GM12892 (cell line): ENCODE data around the gene PLEKHG3.

Source experiments
- DNase-seq: peaks from one replicate; pipeline ENCODE4 v3.0.0; 2011; ENCODE audit not compliant: insufficient read length
- FAIRE-seq: peaks from 2 replicates; lab custom pipeline; 2011; peaks lifted over from hg19 to GRCh38; lab: Jason Lieb, UNC
- POLR2A ChIP-seq: IDR thresholded peaks from 2 replicates; pipeline ENCODE4 v1.6.1; 2011; ENCODE audit warnings: low read depth, low read length, control low read depth
- POLR2AphosphoS5 ChIP-seq: IDR thresholded peaks from 2 replicates; pipeline ENCODE4 v1.6.1; 2011; ENCODE audit warnings: low read depth, low read length, control low read depth
- TAF1 ChIP-seq: IDR thresholded peaks from 2 replicates; pipeline ENCODE4 v1.6.1; 2011; ENCODE audit warnings: low read depth, mild to moderate bottlenecking, control low read depth, low read length, borderline replicate concordance

The PLEKHG3 gene

GRCh38 chr14:64732536-64733120 is 28.4 kb downstream of the PLEKHG3 start:
- no peak for DNase-seq
- no peak for TF ChIP-seq TAF1
- no peak for TF ChIP-seq POLR2A
- no peak for TF ChIP-seq POLR2AphosphoS5
- no peak for FAIRE-seq

GRCh38 chr14:64733321-64733720 is 29.1 kb downstream of the PLEKHG3 start:
- TF ChIP-seq POLR2A: no peak
- TF ChIP-seq POLR2AphosphoS5: no peak
- TF ChIP-seq TAF1: no peak
- no peak for DNase-seq
- no peak for FAIRE-seq

GRCh38 chr14:64733899-64734298 is 29.7 kb downstream of the PLEKHG3 start:
- DNase-seq (no peak), FAIRE-seq (no peak)
- TF ChIP-seq POLR2A (no peak), TAF1 (no peak), POLR2AphosphoS5 (no peak)

DNA sequence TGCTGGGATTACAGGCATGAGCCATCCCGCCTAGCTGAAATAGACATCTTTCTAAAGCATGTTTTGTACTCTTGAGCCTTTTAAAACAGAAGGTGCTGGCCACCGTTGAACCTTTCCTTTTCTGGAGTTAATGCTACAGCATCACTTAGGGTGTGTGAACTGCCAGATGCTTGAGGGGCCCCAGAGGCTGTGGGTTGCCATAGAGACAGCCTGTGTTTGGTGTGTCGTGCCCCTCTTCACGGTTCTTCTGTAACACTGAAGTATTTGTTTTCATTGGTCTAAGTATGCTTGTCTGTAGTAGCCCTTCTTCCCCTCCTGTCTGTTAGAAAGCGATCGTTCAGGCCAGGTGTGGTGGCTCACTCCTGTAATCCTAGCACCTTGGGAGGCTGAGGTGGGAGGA is 30.8 kb downstream of the PLEKHG3 start:
- no peak for DNase-seq
- TF ChIP-seq POLR2AphosphoS5: no peak
- TF ChIP-seq POLR2A: no peak
- no peak for TF ChIP-seq TAF1
- FAIRE-seq: no peak

DNA sequence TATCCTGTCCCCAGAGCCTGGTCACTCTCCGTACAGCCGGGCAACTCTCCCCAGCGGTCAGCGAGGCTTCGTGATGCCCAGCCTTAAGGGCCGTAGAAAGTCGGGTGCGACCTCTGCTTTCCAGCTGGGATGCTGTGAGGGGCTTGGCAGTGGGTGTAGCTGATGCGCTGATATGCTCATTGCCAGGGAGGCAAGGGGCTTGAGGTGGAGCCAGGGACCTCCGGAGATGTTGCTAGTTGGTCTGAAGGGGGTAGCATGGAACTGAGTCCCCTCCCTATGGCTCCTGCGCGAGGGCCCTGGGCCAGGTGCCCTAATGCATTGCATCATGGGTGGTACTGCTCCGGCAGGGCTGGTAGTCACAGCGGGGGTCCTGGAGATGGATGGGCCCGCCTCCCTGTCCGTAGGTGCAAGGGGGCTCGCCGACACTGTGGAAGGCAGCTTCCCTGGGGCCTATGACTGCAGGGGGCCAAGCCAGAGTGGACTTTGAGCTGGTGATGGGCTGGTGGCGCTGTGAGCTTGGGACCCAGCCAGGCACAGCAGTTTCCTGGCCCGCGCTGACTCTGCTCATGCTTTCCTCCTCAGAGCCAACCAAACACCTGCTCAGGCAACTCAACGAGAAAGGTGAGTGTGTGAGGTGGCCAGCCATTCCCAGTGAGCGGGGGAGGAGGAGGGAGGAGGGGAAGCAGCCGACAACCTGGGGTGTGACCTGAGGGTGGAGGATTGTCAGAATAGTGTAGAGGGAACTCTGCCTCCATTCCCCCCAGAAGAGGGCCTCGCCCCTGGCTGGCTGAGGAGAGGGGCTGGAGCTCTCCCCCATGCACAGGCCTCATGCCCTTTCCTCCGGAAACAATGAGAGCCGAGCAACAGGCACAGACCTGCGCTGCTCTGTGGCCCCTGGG is 32.3 kb downstream of the PLEKHG3 start:
- FAIRE-seq (no peak), DNase-seq (no peak)
- TF ChIP-seq POLR2A (no peak), POLR2AphosphoS5 (no peak), TAF1 (no peak)

GRCh38 chr14:64737391-64738280 is 33.4 kb downstream of the PLEKHG3 start:
- TF ChIP-seq POLR2A: no peak
- no peak for TF ChIP-seq POLR2AphosphoS5
- no peak for TF ChIP-seq TAF1
- FAIRE-seq: no peak

GRCh38 chr14:64738281-64738804 is 34.1 kb downstream of the PLEKHG3 start:
- DNase-seq (no peak), FAIRE-seq (no peak)
- no peak for TF ChIP-seq POLR2AphosphoS5
- TF ChIP-seq TAF1: no peak
- no peak for TF ChIP-seq POLR2A

More at GRCh38 chr14:64737391-64738280, 33.4 kb downstream of the PLEKHG3 start:
- no peak for DNase-seq

GRCh38 chr14:64741200-64741599 is 37.0 kb downstream of the PLEKHG3 start:
- no peak for FAIRE-seq
- no peak for TF ChIP-seq POLR2AphosphoS5
- TF ChIP-seq TAF1: no peak
- TF ChIP-seq POLR2A: no peak
- DNase-seq: no peak

DNA sequence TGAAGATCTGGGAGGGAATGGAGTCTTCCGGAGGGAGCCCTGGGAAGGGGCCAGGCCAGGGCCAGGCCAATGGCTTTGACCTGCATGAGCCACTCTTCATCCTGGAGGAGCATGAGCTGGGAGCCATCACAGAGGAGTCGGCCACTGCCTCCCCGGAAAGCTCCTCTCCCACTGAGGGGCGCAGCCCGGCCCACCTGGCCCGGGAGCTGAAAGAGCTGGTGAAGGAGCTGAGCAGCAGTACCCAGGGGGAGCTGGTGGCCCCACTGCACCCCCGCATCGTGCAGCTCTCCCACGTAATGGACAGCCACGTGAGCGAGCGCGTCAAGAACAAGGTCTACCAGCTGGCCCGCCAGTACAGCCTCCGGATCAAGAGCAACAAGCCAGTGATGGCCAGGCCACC is 37.7 kb downstream of the PLEKHG3 start:
- TF ChIP-seq POLR2A (no peak), POLR2AphosphoS5 (no peak), TAF1 (no peak)
- no peak for FAIRE-seq
- DNase-seq: no peak

DNA sequence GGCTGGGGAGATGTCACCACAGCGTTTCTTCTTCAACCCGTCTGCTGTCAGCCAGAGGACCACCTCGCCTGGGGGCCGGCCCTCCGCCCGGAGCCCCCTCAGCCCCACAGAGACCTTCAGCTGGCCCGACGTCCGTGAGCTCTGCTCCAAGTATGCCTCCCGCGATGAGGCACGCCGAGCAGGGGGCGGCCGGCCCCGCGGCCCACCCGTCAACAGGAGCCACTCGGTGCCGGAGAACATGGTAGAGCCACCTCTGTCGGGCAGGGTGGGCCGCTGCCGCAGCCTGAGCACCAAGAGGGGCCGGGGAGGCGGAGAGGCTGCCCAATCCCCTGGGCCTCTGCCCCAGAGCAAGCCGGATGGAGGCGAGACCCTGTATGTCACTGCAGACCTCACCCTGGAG is 38.8 kb downstream of the PLEKHG3 start:
- DNase-seq (no peak), FAIRE-seq (no peak)
- TF ChIP-seq TAF1 (no peak), POLR2AphosphoS5 (no peak), POLR2A (no peak)

GRCh38 chr14:64745511-64746091 is 41.4 kb downstream of the PLEKHG3 start:
- DNase-seq: no peak
- no peak for FAIRE-seq
- TF ChIP-seq POLR2A (no peak), TAF1 (no peak), POLR2AphosphoS5 (no peak)
